ENCODE measurements around the gene SRPK3. TPM values are rescaled to one million over a fixed set of nuclear protein-coding genes. Genes with fewer than 3 reads are reported as not detected.

The SRPK3 gene
- total and polyA plus RNA-seq, 4 donors: 0.05 TPM; not detected in 3

GRCh38 chrX:153789654-153790053, 8.8 kb downstream of the SRPK3 start:
- peaks cover 0 to 14% (median 11%) of the 10 kb centered on the region in 4 donors for H3K4me1 ChIP-seq (ENCODE audit: control insufficient read depth in 4 of 4, insufficient read depth in 4 of 4, low read length in 3 of 4)
- no peak overlapping the region for H3K27ac ChIP-seq (ENCODE audit: low read depth in 1 of 2, low read length in 2 of 2)
- WGBS: 93% methylated on average over 12 of the region's 12 CpGs
- no peaks in the 10 kb centered on the region for H3K9me3 ChIP-seq (ENCODE audit: control insufficient read depth in 4 of 4, low read length in 3 of 4)
- peaks cover 5 to 29% (median 8%) of the 10 kb centered on the region in 4 donors for H3K36me3 ChIP-seq (ENCODE audit: control insufficient read depth in 4 of 4, insufficient read depth in 3 of 4, low read depth in 1 of 4, low read length in 3 of 4)
- H3K9ac ChIP-seq (ENCODE audit: low read depth in 1 of 2, low read length in 2 of 2): no peak overlapping the region
- DNase-seq (ENCODE audit: low spot score): no peak
- no peak overlapping the region for H3K4me3 ChIP-seq (ENCODE audit: low read depth in 1 of 3, low read length in 3 of 3)
- no peak for TF ChIP-seq JUND (IDR thresholded peaks at IDR 0.05)
- TF ChIP-seq, protein P1, sequence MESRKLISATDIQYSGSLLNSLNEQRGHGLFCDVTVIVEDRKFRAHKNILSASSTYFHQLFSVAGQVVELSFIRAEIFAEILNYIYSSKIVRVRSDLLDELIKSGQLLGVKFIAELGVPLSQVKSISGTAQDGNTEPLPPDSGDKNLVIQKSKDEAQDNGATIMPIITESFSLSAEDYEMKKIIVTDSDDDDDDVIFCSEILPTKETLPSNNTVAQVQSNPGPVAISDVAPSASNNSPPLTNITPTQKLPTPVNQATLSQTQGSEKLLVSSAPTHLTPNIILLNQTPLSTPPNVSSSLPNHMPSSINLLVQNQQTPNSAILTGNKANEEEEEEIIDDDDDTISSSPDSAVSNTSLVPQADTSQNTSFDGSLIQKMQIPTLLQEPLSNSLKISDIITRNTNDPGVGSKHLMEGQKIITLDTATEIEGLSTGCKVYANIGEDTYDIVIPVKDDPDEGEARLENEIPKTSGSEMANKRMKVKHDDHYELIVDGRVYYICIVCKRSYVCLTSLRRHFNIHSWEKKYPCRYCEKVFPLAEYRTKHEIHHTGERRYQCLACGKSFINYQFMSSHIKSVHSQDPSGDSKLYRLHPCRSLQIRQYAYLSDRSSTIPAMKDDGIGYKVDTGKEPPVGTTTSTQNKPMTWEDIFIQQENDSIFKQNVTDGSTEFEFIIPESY (IDR thresholded peaks at IDR 0.05): no peak
- no peak for TF ChIP-seq EGR1 (IDR thresholded peaks at IDR 0.05; ENCODE audit: low read depth in 2 of 2)
- TF ChIP-seq HNF4G (IDR thresholded peaks at IDR 0.05): no peak
- no peaks in the 10 kb centered on the region for H3K27me3 ChIP-seq (ENCODE audit: control insufficient read depth in 4 of 4, insufficient read depth in 4 of 4, low read length in 3 of 4)

- Histone ChIP-seq H3K9ac (ENCODE audit: low read depth in 1 of 2, low read length in 2 of 2) (no peak overlapping the region), H3K4me3 (ENCODE audit: low read depth in 1 of 3, low read length in 3 of 3) (no peak overlapping the region), H3K9me3 (ENCODE audit: control insufficient read depth in 4 of 4, low read length in 3 of 4) (peaks cover 0 to 3% (median 0%) of the 10 kb centered on the region in 4 donors), H3K36me3 (ENCODE audit: control insufficient read depth in 4 of 4, insufficient read depth in 3 of 4, low read depth in 1 of 4, low read length in 3 of 4) (peaks cover 2 to 18% (median 6%) of the 10 kb centered on the region in 4 donors), H3K4me1 (ENCODE audit: control insufficient read depth in 4 of 4, insufficient read depth in 4 of 4, low read length in 3 of 4) (peaks cover 5 to 24% (median 17%) of the 10 kb centered on the region in 4 donors), H3K27me3 (ENCODE audit: control insufficient read depth in 4 of 4, insufficient read depth in 4 of 4, low read length in 3 of 4) (no peaks in the 10 kb centered on the region), H3K27ac (ENCODE audit: low read depth in 1 of 2, low read length in 2 of 2) (no peak overlapping the region)
- DNase-seq (ENCODE audit: low spot score): no peak
- TF ChIP-seq, protein P2, sequence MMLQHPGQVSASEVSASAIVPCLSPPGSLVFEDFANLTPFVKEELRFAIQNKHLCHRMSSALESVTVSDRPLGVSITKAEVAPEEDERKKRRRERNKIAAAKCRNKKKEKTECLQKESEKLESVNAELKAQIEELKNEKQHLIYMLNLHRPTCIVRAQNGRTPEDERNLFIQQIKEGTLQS (IDR thresholded peaks at IDR 0.05): no peak
- TF ChIP-seq YY1 (IDR thresholded peaks at IDR 0.05): no peak
- TF ChIP-seq, protein P3, sequence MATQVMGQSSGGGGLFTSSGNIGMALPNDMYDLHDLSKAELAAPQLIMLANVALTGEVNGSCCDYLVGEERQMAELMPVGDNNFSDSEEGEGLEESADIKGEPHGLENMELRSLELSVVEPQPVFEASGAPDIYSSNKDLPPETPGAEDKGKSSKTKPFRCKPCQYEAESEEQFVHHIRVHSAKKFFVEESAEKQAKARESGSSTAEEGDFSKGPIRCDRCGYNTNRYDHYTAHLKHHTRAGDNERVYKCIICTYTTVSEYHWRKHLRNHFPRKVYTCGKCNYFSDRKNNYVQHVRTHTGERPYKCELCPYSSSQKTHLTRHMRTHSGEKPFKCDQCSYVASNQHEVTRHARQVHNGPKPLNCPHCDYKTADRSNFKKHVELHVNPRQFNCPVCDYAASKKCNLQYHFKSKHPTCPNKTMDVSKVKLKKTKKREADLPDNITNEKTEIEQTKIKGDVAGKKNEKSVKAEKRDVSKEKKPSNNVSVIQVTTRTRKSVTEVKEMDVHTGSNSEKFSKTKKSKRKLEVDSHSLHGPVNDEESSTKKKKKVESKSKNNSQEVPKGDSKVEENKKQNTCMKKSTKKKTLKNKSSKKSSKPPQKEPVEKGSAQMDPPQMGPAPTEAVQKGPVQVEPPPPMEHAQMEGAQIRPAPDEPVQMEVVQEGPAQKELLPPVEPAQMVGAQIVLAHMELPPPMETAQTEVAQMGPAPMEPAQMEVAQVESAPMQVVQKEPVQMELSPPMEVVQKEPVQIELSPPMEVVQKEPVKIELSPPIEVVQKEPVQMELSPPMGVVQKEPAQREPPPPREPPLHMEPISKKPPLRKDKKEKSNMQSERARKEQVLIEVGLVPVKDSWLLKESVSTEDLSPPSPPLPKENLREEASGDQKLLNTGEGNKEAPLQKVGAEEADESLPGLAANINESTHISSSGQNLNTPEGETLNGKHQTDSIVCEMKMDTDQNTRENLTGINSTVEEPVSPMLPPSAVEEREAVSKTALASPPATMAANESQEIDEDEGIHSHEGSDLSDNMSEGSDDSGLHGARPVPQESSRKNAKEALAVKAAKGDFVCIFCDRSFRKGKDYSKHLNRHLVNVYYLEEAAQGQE (IDR thresholded peaks at IDR 0.05): no peak
- TF ChIP-seq JUND (IDR thresholded peaks at IDR 0.05): no peak
- no peak for TF ChIP-seq MAX (IDR thresholded peaks at IDR 0.05)
- TF ChIP-seq FOXA1 (IDR thresholded peaks at IDR 0.05): no peak
- WGBS: 84% methylated on average over 17 of the region's 17 CpGs
These were observed 10.4 kb downstream of the SRPK3 start for GRCh38 chrX:153791104-153791852.

DNA sequence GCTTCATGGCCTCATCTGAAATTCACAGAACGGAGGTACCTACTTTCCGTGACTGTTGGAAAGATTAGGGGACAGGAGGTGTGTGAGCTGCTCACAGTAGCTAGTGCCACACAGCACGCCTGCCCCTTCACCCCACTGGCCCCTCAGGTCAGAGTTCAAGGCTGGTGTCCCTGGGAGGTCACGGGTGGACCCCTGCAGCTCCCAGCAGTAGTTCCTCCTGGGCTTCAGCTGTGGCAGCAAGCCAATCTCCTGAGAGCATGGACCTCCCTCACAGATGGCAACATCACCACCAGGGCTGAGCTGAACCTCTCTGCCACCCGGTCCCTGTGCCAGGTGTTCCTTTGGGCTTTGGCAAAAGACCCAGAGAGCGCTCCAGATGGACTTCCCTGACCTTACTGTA, 11.5 kb downstream of the SRPK3 start:
- no peak overlapping the region for H3K4me3 ChIP-seq (ENCODE audit: low read depth in 1 of 3, low read length in 3 of 3)
- H3K9me3 ChIP-seq (ENCODE audit: control insufficient read depth in 4 of 4, low read length in 3 of 4): peaks cover 0 to 3% (median 2%) of the 10 kb centered on the region in 4 donors
- no peak overlapping the region for H3K9ac ChIP-seq (ENCODE audit: low read depth in 1 of 2, low read length in 2 of 2)
- peaks cover 8 to 25% (median 17%) of the 10 kb centered on the region in 4 donors for H3K4me1 ChIP-seq (ENCODE audit: control insufficient read depth in 4 of 4, insufficient read depth in 4 of 4, low read length in 3 of 4)
- WGBS: 87% methylated on average over 6 of the region's 6 CpGs
- no peaks in the 10 kb centered on the region for H3K27me3 ChIP-seq (ENCODE audit: control insufficient read depth in 4 of 4, insufficient read depth in 4 of 4, low read length in 3 of 4)
- peaks cover 2 to 15% (median 3%) of the 10 kb centered on the region in 4 donors for H3K36me3 ChIP-seq (ENCODE audit: control insufficient read depth in 4 of 4, insufficient read depth in 3 of 4, low read depth in 1 of 4, low read length in 3 of 4)
- H3K27ac ChIP-seq (ENCODE audit: low read depth in 1 of 2, low read length in 2 of 2): no peak overlapping the region
- no peak for DNase-seq (ENCODE audit: low spot score)
- TF ChIP-seq YY1 (IDR thresholded peaks at IDR 0.05) (no peak), HNF4A (conservative IDR thresholded peaks at IDR 0.05) (no peak), RXRA (IDR thresholded peaks at IDR 0.05) (no peak), FOXA1 (IDR thresholded peaks at IDR 0.05) (no peak), FOXA2 (IDR thresholded peaks at IDR 0.05) (no peak), TAF1 (conservative IDR thresholded peaks at IDR 0.05) (no peak), JUND (IDR thresholded peaks at IDR 0.05) (no peak), RAD21 (IDR thresholded peaks at IDR 0.05) (no peak), NR2F2 (IDR thresholded peaks at IDR 0.05) (no peak), MAX (IDR thresholded peaks at IDR 0.05) (no peak)
- TF ChIP-seq, protein P4, sequence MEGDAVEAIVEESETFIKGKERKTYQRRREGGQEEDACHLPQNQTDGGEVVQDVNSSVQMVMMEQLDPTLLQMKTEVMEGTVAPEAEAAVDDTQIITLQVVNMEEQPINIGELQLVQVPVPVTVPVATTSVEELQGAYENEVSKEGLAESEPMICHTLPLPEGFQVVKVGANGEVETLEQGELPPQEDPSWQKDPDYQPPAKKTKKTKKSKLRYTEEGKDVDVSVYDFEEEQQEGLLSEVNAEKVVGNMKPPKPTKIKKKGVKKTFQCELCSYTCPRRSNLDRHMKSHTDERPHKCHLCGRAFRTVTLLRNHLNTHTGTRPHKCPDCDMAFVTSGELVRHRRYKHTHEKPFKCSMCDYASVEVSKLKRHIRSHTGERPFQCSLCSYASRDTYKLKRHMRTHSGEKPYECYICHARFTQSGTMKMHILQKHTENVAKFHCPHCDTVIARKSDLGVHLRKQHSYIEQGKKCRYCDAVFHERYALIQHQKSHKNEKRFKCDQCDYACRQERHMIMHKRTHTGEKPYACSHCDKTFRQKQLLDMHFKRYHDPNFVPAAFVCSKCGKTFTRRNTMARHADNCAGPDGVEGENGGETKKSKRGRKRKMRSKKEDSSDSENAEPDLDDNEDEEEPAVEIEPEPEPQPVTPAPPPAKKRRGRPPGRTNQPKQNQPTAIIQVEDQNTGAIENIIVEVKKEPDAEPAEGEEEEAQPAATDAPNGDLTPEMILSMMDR (IDR thresholded peaks at IDR 0.05; ENCODE audit: low read depth, low read length, missing input control): no peak
- TF ChIP-seq, protein P2 (IDR thresholded peaks at IDR 0.05): no peak

Data from liver (tissue), 9 donors.